T47D (cell line): ENCODE measurements around the gene RPN2.

ENCODE experiments used
- DNase-seq, 2 experiments: peaks; one replicate each; pipeline versions ENCODE4 v3.0.0 to v3.0.0-alpha.2; 2011 to 2012; ENCODE audit warnings: low read depth in 1 of 2, low spot score in 1 of 2
- JUND ChIP-seq: IDR thresholded peaks from 2 replicates; pipeline ENCODE4 v1.6.1; 2012; ENCODE audit warnings: low read depth
- in situ Hi-C: cut with HindIII; loops from 2 replicates; pipeline ENCODE4 v1.10.0; 2016; ENCODE audit warnings: low sequenced_read_pairs, low pct_unique_long_range_greater_than_20kb

The RPN2 gene

DNA sequence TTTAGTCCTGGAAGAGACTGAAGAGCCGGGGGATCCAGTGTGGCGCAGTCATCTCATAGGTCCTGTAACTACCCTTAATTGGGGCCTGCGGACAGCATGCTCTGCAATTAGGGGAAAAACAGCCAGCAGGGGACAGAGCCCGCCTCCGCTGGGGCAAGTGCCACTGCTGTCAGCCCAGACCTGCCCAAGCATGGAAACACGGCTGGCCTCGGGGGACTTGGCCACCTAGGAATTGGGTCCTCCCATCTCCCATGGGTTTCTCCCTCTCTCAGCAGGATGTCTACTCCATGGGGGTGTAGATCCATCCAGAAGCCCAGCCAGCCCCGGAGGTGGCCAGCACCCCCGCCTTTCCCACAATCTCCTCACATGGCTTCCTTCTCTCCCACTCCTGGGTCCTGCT is 78.9 kb downstream of the RPN2 start:
- TF ChIP-seq JUND, result no peak
- no peak for DNase-seq
- in situ Hi-C loops, result no loop called here

GRCh38 chr20:37259031-37259430 is 79.9 kb downstream of the RPN2 start:
- no peak for DNase-seq
- in situ Hi-C loops, result no loop called here
- TF ChIP-seq JUND, result no peak

- in situ Hi-C loops, result no loop called here
- no peak for DNase-seq
- no peak for TF ChIP-seq JUND
Observed at GRCh38 chr20:37259865-37260264, 80.7 kb downstream of the RPN2 start.

DNA sequence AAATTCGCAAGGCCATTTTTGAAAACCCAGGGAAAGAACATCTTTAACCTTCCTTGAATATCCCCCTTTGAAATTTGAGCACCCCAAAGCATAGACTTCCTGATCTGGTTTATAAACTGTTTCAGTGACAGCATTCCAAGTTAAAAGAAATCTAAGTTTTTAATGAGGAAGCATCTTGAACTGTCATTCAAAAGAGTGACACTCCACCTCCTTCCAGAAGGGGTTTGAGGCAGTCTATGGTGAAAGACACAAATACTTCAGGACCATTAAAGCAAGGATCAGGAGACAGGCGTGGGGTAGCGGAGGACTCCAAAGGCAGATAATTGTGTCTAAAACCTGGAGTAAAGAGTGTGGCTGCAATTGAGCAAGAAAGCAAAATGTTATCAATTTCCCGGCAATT is 81.8 kb downstream of the RPN2 start:
- TF ChIP-seq JUND, result no peak
- in situ Hi-C loops, result no loop called here
- DNase-seq, result no peak

- in situ Hi-C loops, result no loop called here
- TF ChIP-seq JUND, result no peak
- no peak for DNase-seq
Observed at GRCh38 chr20:37261714-37262113, 82.6 kb downstream of the RPN2 start, which contains the start of gene GHRH. Gene GHRH, minus strand, starts transcription at chr20:37261814. Its CDS starts 4,925 bp downstream, at chr20:37256889.

GRCh38 chr20:37262505-37262904 is 83.4 kb downstream of the RPN2 start:
- in situ Hi-C loops, result no loop called here
- peak in 1 of 2 experiments; percentile 47 for DNase-seq
- no peak for TF ChIP-seq JUND

- in situ Hi-C loops, result no loop called here
Observed at GRCh38 chr20:37263686-37264085, 84.6 kb downstream of the RPN2 start.

GRCh38 chr20:37265152-37265551 is 86.0 kb downstream of the RPN2 start:
- no peak for TF ChIP-seq JUND
- in situ Hi-C loops, result no loop called here
- DNase-seq, result peak in 1 of 2 experiments; percentile 22

More at GRCh38 chr20:37263686-37264085, 84.6 kb downstream of the RPN2 start:
- no peak for TF ChIP-seq JUND
- no peak for DNase-seq

DNA sequence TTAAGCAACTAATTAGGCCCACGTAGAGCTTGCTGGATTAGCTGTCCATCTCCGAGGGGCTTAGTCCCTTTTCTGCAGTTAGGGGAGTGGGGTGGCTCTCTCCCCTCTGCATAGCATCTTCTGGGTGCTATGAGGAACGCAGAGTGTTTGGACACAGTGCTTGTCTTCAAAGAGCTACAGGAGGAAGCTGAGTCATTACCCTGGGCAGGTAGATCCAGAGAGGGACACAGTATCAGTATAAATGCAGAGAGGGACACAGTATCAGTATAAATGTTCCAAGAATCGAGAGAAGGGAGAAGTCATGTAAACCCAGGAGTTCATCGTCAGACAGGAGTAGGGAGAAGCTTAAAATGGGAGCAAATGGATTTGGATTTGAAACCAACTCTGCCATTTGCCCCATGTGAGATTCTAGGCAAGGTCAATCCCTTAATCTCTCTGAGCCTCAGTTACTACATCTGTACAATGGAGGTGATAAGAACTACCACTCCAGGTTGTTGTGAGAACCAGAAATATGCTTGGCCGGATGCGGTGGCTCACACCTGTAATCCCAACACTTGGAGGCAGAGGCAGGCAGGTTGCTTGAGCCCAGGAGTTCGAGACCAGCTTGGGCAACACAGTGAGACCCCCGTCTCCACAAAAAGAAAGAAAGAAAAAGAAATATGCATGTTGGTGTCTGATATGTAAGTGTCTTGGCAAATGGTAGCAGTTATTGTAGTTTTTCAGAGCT is 88.0 kb downstream of the RPN2 start:
- in situ Hi-C loops, result no loop called here
- no peak for TF ChIP-seq JUND
- DNase-seq, result no peak

GRCh38 chr20:37267667-37268313 is 88.7 kb downstream of the RPN2 start:
- DNase-seq, result no peak
- no peak for TF ChIP-seq JUND
- in situ Hi-C loops, result no loop called here

- in situ Hi-C loops, result no loop called here
- DNase-seq, result no peak
- TF ChIP-seq JUND, result no peak
Observed at GRCh38 chr20:37270576-37271420, 91.7 kb downstream of the RPN2 start.

DNA sequence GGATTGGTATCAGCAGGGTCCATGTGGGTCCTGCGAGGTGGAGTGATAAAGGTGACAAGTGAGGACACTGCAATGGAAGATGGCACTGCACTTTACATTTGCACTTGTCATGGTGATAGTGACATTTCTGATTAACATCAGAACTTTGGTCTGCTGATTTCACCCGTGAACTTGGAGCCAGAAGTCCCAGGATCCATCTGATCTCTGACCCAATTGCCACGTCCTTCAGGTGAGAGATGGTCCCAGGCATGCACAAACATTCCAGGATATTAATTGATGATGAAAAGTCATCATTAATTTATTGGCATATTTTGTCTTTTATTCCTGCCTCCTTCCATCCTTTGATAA is 92.3 kb downstream of the RPN2 start:
- in situ Hi-C loops, result no loop called here
- no peak for DNase-seq
- TF ChIP-seq JUND, result no peak

GRCh38 chr20:37273988-37274387 is 94.9 kb downstream of the RPN2 start:
- TF ChIP-seq JUND, result no peak
- in situ Hi-C loops, result no loop called here
- DNase-seq, result no peak
